Common myeloid progenitor, CD34-positive (primary cell): Measurements from ENCODE around the gene GLYAT.
"Not testable (repeated sequence)": the region's sequence is repeated elsewhere in the genome, so short reads cannot be mapped to it uniquely, and the experiment has no call there.

Source experiments
- CTCF ChIA-PET: fragments of 350-600 bp; sonication (Branson Sonifier 250); formaldehyde crosslinking; loops from one replicate; lab custom pipeline; 2021; ENCODE audit warnings: antibody characterized with exemption; lab: Charles Lee
- POLR2A ChIA-PET: fragments of 350-600 bp; sonication (Branson Sonifier 250); formaldehyde crosslinking; loops from one replicate; lab custom pipeline; 2021; ENCODE audit warnings: antibody characterized with exemption; lab: Charles Lee
- DNase-seq, 3 donors: peaks; one replicate each; pipeline versions ENCODE4 v3.0.0 to v3.0.0-alpha.2; 2013
- H3K27ac ChIP-seq, 2 experiments: 1 replicate in 1 of 2; 2 replicates in 1 of 2; pipeline ENCODE4 v1.7.0; 2013; ENCODE audit warnings: inconsistent platforms in 2 of 2, low read length in 2 of 2, mild to moderate bottlenecking in 2 of 2, low read depth in 1 of 2, moderate library complexity in 1 of 2; ENCODE audit not compliant: severe bottlenecking in 2 of 2, insufficient read depth in 1 of 2, poor library complexity in 1 of 2
- H3K27me3 ChIP-seq, 5 experiments: replicated peaks in 2 of 5; 1 replicate in 3 of 5; 2 replicates in 2 of 5; pipeline versions ENCODE4 v1.6.1 to v1.7.0; 2013; ENCODE audit warnings: low read length in 4 of 5, mild to moderate bottlenecking in 2 of 5, moderate library complexity in 2 of 5, inconsistent platforms in 1 of 5; ENCODE audit not compliant: insufficient read depth in 5 of 5, control insufficient read depth in 4 of 5
- H3K36me3 ChIP-seq, 4 experiments: 1 replicate in 2 of 4; 2 replicates in 2 of 4; pipeline versions ENCODE4 v1.6.1 to v1.7.0; 2013; ENCODE audit warnings: low read length in 3 of 4, control low read depth in 1 of 4, mild to moderate bottlenecking in 1 of 4; ENCODE audit not compliant: control insufficient read depth in 4 of 4, insufficient read depth in 4 of 4
- H3K4me1 ChIP-seq, 4 experiments: 1 replicate in 3 of 4; 2 replicates in 1 of 4; pipeline versions ENCODE4 v1.6.1 to v1.7.1; 2013; ENCODE audit warnings: low read length in 3 of 4, mild to moderate bottlenecking in 3 of 4, control low read depth in 1 of 4, inconsistent platforms in 1 of 4, moderate library complexity in 1 of 4; ENCODE audit not compliant: control insufficient read depth in 4 of 4, insufficient read depth in 4 of 4; ENCODE audit errors: control extremely low read depth in 1 of 4
- H3K4me3 ChIP-seq, 7 experiments: 1 replicate in 4 of 7; 2 replicates in 3 of 7; pipeline versions ENCODE4 v1.5.1 to v1.7.0; 2013; ENCODE audit warnings: mild to moderate bottlenecking in 7 of 7, low read length in 6 of 7, moderate library complexity in 6 of 7, inconsistent platforms in 2 of 7, low read depth in 2 of 7, control low read depth in 1 of 7; ENCODE audit not compliant: insufficient read depth in 4 of 7, control insufficient read depth in 1 of 7; ENCODE audit errors: extremely low read depth in 1 of 7
- H3K9me3 ChIP-seq, 5 experiments: 1 replicate in 4 of 5; 2 replicates in 1 of 5; pipeline versions ENCODE4 v1.6.1 to v1.7.1; 2013; ENCODE audit warnings: low read length in 4 of 5, mild to moderate bottlenecking in 2 of 5, inconsistent platforms in 1 of 5, low read depth in 1 of 5, moderate library complexity in 1 of 5; ENCODE audit not compliant: control insufficient read depth in 4 of 5, insufficient read depth in 2 of 5; ENCODE audit errors: control extremely low read depth in 1 of 5
- WGBS: methylation state at CpG from one replicate; pipeline ENCODE4 v1.1.5; 2013; ENCODE audit not compliant: insufficient coverage; 5-methylcytosine and 5-hydroxymethylcytosine counted together

The GLYAT gene

GRCh38 chr11:58685973-58686722 is 45.6 kb downstream of the GLYAT start:
- 47% methylated on average over 5 of the region's 9 CpGs for WGBS
- ChIA-PET POLR2A (no interaction called here), CTCF (interaction anchor here (0.9 to 7.3 kb wide), 5 partner anchors 7 to 472 kb away, joined by 3 to 61 read pairs (median 6); no protein-coding TSS in a partner anchor)
- Histone ChIP-seq H3K36me3 (no peaks in the 10 kb centered on the region), H3K27ac (no peak overlapping the region), H3K9me3 (no peaks in the 10 kb centered on the region), H3K4me1 (peaks cover 3 to 22% (median 10%) of the 10 kb centered on the region in 4 experiments), H3K4me3 (no peak overlapping the region), H3K27me3 (no peaks in the 10 kb centered on the region)
- peak in 2 of 3 donors; percentile 63 to 73 for DNase-seq

GRCh38 chr11:58682660-58683059 is 49.1 kb downstream of the GLYAT start:
- 100% methylated on average over 1 of the region's 3 CpGs for WGBS
- CTCF ChIA-PET, DNase-seq, POLR2A ChIA-PET, H3K4me3 ChIP-seq, H3K27me3 ChIP-seq, H3K27ac ChIP-seq, H3K36me3 ChIP-seq, H3K9me3 ChIP-seq: not testable (repeated sequence)
- H3K4me1 ChIP-seq: peaks cover 0 to 18% (median 5%) of the 10 kb centered on the region in 4 experiments

GRCh38 chr11:58677536-58677935 is 54.2 kb downstream of the GLYAT start:
- H3K4me1 ChIP-seq, DNase-seq, POLR2A ChIA-PET, H3K27me3 ChIP-seq, H3K9me3 ChIP-seq, H3K4me3 ChIP-seq, H3K36me3 ChIP-seq, H3K27ac ChIP-seq: not testable (repeated sequence)
- 100% methylated on average over 1 of the region's 1 CpG for WGBS
- CTCF ChIA-PET: interaction anchor here (1.1 to 7.0 kb wide), 5 partner anchors 11 to 112 kb away, joined by 3 to 61 read pairs (median 15); no protein-coding TSS in a partner anchor

- no peaks in the 10 kb centered on the region for H3K9me3 ChIP-seq
- H3K27ac ChIP-seq: no peak overlapping the region
- ChIA-PET POLR2A (no interaction called here), CTCF (interaction anchor here (0.8 to 7.0 kb wide), 6 partner anchors 12 to 224 kb away, joined by 4 to 61 read pairs (median 12); partner anchors contain the start of gene LPXN)
- no peak overlapping the region for H3K4me3 ChIP-seq
- H3K4me1 ChIP-seq: peaks cover 0 to 10% (median 3%) of the 10 kb centered on the region in 4 experiments
- DNase-seq: no peak
- H3K36me3 ChIP-seq: no peaks in the 10 kb centered on the region
- 85% methylated on average over 1 of the region's 1 CpG for WGBS
- H3K27me3 ChIP-seq: no peaks in the 10 kb centered on the region
Observed at GRCh38 chr11:58676563-58677135, 55.1 kb downstream of the GLYAT start.

GRCh38 chr11:58675334-58676155 is 56.2 kb downstream of the GLYAT start:
- DNase-seq: peak; percentile 53 to 75 (median 62)
- 47% methylated on average over 11 of the region's 13 CpGs for WGBS
- Histone ChIP-seq H3K4me3 (no peak overlapping the region), H3K36me3 (no peaks in the 10 kb centered on the region), H3K4me1 (peaks cover 0 to 10% (median 3%) of the 10 kb centered on the region in 4 experiments), H3K27ac (no peak overlapping the region), H3K9me3 (no peaks in the 10 kb centered on the region), H3K27me3 (no peaks in the 10 kb centered on the region)
- CTCF ChIA-PET: interaction anchor here (0.8 to 7.0 kb wide), 10 partner anchors 13 to 225 kb away, joined by 3 to 61 read pairs (median 8); partner anchors contain the start of gene LPXN
- POLR2A ChIA-PET: no interaction called here

- WGBS: 98% methylated on average over 12 of the region's 12 CpGs
- CTCF ChIA-PET: interaction anchor here (0.8 to 7.0 kb wide), 7 partner anchors 14 to 112 kb away, joined by 3 to 53 read pairs (median 3); partner anchors contain the start of gene LPXN
- POLR2A ChIA-PET: no interaction called here
Observed at GRCh38 chr11:58674609-58675008, 57.1 kb downstream of the GLYAT start.

More at GRCh38 chr11:58674609-58675008, 57.1 kb downstream of the GLYAT start:
- Histone ChIP-seq H3K9me3 (peaks cover 0 to 2% (median 0%) of the 10 kb centered on the region in 5 experiments), H3K4me1 (peaks cover 0 to 2% (median 0%) of the 10 kb centered on the region in 4 experiments), H3K4me3 (no peak overlapping the region), H3K36me3 (no peaks in the 10 kb centered on the region), H3K27me3 (no peaks in the 10 kb centered on the region), H3K27ac (no peak overlapping the region)
- DNase-seq: no peak
